Measurements from ENCODE around the gene FHOD3.
A peak's percentile ranks its signal among the peaks of the same experiment; 100 is the strongest.

Gene FHOD3

GRCh38 chr18:36296650-36297416 is 680 bp upstream of the FHOD3 start:
- peak; percentile 37 for DNase-seq

- DNase-seq = peak; percentile 20
Observed at GRCh38 chr18:36298126-36298741, 721 bp downstream of the FHOD3 start.

- no peak for DNase-seq
Observed at GRCh38 chr18:36299015-36299414, 1.5 kb downstream of the FHOD3 start.

GRCh38 chr18:36300211-36300610 is 2.7 kb downstream of the FHOD3 start:
- no peak for DNase-seq

- no peak for DNase-seq
Observed at GRCh38 chr18:36301884-36302283, 4.4 kb downstream of the FHOD3 start.

GRCh38 chr18:36302676-36303075 is 5.2 kb downstream of the FHOD3 start:
- no peak for DNase-seq

GRCh38 chr18:36303211-36303844 is 5.8 kb downstream of the FHOD3 start:
- no peak for DNase-seq

- no peak for DNase-seq
Observed at GRCh38 chr18:36304723-36305122, 7.2 kb downstream of the FHOD3 start.

GRCh38 chr18:36305375-36305774 is 7.9 kb downstream of the FHOD3 start:
- no peak for DNase-seq

- no peak for DNase-seq
Observed at GRCh38 chr18:36307513-36307912, 10.0 kb downstream of the FHOD3 start.

GRCh38 chr18:36308711-36309435 is 11.4 kb downstream of the FHOD3 start:
- no peak for DNase-seq

- DNase-seq = no peak
Observed at GRCh38 chr18:36309436-36310391, 12.2 kb downstream of the FHOD3 start.

- DNase-seq = no peak
Observed at GRCh38 chr18:36311026-36311570, 13.6 kb downstream of the FHOD3 start.

GRCh38 chr18:36312806-36313395 is 15.4 kb downstream of the FHOD3 start:
- DNase-seq = no peak

- DNase-seq = no peak
Observed at GRCh38 chr18:36314098-36314497, 16.6 kb downstream of the FHOD3 start.

- no peak for DNase-seq
Observed at GRCh38 chr18:36314754-36315153, 17.2 kb downstream of the FHOD3 start.

GRCh38 chr18:36315736-36316135 is 18.2 kb downstream of the FHOD3 start:
- DNase-seq = no peak

- DNase-seq = no peak
Observed at GRCh38 chr18:36316246-36316645, 18.7 kb downstream of the FHOD3 start.

- no peak for DNase-seq
Observed at GRCh38 chr18:36321658-36322407, 24.3 kb downstream of the FHOD3 start.

GRCh38 chr18:36322408-36322728 is 24.9 kb downstream of the FHOD3 start:
- DNase-seq = no peak

GRCh38 chr18:36322734-36323133 is 25.2 kb downstream of the FHOD3 start:
- no peak for DNase-seq
